Peyer's patch (tissue), 4 donors: Measurements from ENCODE around the gene DISC1.
"Not testable (repeated sequence)": the region's sequence is repeated elsewhere in the genome, so short reads cannot be mapped to it uniquely, and the experiment has no call there.

ENCODE experiments used
- CTCF ChIP-seq, 6 experiments: fragments of 450-650 bp in 4 of 6; fragments of 200-600 bp in 2 of 6; sonication (generic) in 1 of 6; IDR thresholded peaks; one replicate each; pipeline ENCODE4 v1.5.1; 2017 to 2019; ENCODE audit warnings: antibody characterized with exemption in 6 of 6, mild to moderate bottlenecking in 3 of 6, moderate library complexity in 1 of 6
- POLR2A ChIP-seq, 2 donors: fragments of 450-650 bp; IDR thresholded peaks; one replicate each; pipeline ENCODE4 v1.5.1; 2017; ENCODE audit warnings: antibody characterized with exemption in 2 of 2, mild to moderate bottlenecking in 2 of 2, moderate library complexity in 2 of 2

GRCh38 chr1:231658223-231658622 lies 31.6 kb downstream of the DISC1 start:
- not testable (repeated sequence) for TF ChIP-seq POLR2A, CTCF (IDR thresholded peaks at IDR 0.05)
